22Rv1 (cell line): ENCODE data around the gene SERGEF.

ENCODE experiments used
- CTCF ChIP-seq: fragments of 450-650 bp; IDR thresholded peaks from 2 replicates; pipeline ENCODE4 v1.5.1; 2017; ENCODE audit warnings: mild to moderate bottlenecking
- ZFX ChIP-seq: fragments of 450-650 bp; IDR thresholded peaks from 2 replicates; pipeline ENCODE4 v1.6.1; 2017; ENCODE audit warnings: antibody characterized with exemption, borderline replicate concordance

GRCh38 chr11:17765356-17766072 lies 247.3 kb downstream of the SERGEF start:
- TF ChIP-seq CTCF: no peak
- no peak for TF ChIP-seq ZFX
